SK-N-DZ (cell line): ENCODE measurements around the gene DYRK1A.

Source experiments
- DNase-seq: peaks from one replicate; pipeline ENCODE4 v3.0.0-alpha.2; 2015; ENCODE audit warnings: low spot score

Gene DYRK1A

DNA sequence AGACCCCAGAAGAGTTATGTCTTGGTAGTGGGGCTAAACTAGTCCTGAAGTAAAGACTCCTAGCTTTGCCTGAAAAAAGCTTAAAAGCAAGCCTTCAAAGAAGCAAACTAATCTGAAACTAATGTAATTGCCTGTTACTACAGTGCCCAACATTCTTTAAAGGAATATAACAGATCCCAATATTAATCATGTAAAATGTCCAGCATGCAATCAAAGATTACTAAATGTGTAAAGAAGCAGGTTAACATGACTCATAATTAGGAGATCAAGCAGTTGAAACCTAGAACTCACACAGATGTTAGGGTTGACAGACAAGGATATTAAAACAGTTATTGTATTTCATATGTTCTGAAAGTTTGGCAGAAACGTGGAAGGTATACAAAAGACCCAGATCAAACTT lies 17.8 kb downstream of the DYRK1A start:
- no peak for DNase-seq

DNA sequence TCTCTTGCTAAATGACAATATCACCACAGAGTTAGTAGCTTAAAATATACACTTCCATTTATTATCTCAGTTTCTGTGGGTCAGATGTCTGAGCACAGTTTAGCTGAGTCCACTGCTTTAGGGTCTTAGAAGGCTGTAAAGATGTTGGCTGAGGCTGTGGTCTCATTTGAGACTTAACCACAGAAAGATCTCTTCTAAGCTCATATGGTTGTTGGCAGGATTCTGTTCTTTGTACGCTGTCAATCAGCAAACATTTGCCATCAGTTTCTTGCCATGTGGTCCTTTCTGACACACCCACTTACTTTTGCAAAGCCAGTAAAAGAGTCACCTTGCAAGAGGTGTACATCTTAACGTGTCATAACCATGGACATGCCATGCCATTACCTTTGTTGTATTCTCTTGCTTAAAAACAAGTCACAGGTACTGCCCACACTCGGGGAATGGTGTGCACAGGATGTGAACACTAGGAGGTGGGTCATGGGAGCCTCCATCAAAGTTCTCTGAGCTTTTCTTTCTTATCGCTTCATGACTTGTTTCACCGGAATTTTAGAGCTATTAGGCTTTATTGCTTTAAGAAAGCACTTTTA lies 18.7 kb downstream of the DYRK1A start:
- DNase-seq: no peak

DNA sequence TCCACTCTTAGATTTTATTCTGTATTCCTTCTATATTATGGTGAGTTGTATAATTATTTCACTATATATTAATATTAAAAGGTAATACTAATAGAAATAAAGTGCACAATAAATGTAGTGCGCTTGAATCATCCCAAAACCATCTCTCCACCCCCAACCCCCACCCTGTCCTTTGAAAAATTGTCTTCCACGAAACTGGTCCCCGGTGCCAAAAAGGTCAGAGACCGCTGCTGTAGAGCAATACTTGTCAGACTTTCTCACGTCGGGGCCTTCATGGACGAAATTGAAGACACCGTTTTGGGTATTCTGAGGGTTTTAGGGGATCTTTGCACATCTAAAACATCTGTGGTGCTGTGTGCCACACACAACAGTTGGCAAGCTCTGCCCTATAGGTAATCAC lies 19.6 kb downstream of the DYRK1A start:
- no peak for DNase-seq

DNA sequence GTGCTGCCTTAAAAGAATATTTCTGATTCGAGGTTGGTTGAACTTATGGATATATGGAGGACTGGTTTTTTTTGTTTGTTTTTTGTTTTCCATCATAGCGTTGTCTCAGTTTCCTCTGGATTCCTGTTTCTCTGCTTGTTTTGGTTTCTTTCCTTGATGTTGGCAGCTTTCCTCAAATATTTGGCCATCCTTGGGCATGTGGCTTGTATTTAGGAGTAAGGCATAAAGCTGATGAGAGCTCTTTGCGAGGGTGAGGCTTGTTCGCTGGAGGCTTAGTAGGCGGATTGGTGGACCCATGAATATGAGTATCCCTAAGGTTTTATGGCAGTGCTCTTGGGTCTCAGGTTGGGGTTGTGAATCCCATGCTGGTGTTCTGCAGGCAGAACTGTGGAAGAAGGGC lies 22.9 kb downstream of the DYRK1A start:
- no peak for DNase-seq

DNA sequence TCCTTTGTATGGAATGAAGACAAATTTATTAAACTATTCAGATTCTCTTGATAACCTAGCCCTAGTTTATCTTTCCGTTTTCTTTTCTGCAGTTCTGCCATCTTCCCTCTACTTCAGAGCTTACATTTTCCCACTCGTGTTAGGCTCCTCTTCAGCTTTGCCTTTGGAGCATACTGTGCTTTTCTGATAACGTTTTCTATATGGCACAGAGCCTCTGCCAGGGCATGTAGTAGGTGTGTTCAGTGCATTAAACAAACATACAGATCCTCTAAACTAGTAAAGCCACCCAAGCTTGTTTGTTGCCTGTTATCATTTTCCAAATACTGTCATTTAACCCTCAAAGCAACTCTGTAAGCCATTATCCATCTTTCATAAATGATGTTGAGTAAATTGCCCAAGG lies 25.1 kb downstream of the DYRK1A start:
- no peak for DNase-seq

DNA sequence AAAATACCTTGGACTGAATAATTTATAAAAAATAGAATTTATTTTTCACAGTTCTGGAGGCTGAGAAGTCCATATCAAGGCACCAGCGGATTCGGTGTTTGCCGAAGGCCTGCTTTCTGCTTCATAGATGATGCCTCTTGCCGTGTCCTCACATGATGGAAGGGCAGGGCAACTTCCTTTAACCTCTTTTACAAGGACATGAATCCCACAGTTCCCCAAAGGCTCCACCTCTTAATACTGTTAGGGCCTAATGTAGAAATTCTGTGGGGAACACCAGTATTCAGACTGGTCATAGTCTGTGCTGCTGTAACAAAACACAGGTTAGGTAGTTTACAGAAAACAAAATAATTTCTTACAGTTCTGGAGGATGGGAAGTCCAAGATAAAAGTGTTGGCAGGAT lies 25.9 kb downstream of the DYRK1A start:
- DNase-seq: no peak

DNA sequence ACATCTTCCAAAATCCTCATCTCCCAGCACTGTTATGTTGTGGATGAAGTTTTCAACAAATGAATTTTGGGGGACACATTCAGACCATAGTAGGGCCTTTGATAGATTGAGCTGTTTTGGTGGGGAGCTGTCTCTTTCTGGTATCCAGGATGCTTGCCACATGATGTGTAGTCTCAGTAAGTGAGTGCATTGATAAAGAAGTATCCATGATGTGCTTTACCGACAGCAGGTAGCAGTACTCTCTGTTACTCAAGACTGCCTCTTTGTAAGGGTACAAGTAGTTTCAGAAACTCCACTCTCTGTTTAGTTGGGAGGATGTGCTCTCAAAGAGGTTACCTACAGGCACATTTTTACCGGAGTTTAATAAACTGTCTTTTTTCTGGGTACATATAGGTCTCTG lies 26.5 kb downstream of the DYRK1A start:
- DNase-seq: no peak

DNA sequence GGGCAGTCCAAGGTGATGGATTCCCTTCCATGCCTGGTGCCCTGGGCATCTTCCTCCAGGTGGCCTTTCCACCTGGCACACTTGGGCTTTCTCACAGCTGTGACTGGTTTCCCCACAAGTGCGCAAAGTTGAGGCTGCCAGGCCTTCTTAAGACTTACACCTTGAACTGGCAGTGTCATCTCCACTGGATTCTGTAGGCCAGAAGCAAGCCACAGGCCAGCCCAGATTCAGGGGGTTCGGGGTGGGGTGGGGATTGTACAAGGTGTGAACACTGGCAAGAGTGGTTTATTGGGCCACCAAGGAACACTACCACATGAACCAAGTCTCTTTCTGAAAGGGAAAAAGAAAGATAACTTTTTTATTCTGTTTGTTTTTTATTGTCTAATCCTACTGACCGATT lies 27.2 kb downstream of the DYRK1A start:
- no peak for DNase-seq

DNA sequence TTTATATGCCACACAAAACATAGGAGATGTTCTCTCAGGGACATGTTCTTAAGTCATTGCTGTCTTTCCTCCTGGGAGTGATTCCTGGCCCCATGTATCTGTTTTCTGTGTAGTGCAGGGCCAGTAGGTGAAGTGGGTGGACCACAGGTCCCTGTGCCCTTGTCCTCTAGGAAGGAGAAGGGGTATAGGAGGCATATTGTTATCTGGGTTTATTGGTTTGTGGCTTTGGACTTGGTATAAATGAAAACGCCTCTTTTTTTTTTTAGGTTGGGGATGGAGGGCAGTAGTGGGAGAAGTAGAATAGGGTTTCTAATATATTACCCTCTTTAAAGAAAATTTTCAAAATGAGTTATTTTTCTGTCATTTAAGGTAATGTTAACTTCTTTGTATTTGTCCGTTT lies 29.4 kb downstream of the DYRK1A start:
- DNase-seq: no peak

DNA sequence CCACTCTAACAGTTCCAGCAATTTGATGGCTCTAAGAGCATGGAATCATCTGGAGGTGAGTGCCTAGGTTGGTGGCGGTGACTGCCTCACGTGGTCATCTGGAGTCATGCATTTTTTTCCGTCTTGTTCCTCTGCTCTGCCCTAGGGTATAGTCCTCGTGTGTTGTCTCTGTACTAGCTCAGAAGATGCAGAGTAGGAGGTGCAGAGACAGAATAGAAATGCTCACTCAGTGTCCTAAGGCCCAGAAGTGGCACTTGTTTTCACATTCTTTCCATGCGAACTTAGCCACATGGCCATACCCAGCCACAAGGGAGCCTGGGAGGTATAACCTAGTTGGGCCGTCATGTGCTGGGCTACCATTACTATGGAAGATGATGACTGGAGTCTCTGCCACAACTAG lies 30.3 kb downstream of the DYRK1A start:
- DNase-seq: no peak

DNA sequence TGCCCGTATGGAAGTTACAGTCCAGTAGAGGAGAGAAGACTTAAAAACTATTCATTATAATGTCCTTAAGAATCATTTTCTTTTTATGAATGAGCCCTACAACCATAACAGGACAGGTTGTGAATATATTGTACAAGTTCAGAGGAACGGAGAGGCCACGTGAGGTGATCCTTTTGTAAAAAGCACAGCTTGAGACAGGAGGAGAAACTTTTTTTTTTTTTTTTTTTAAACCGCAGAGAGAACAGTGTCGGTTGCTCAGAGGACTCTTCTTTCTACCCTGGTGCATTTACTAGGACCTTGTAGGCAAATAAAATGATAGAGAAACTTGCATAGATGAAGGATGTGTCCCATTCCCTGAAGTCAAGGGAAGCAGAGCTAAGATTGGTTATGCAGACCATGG lies 32.1 kb downstream of the DYRK1A start:
- DNase-seq: no peak

DNA sequence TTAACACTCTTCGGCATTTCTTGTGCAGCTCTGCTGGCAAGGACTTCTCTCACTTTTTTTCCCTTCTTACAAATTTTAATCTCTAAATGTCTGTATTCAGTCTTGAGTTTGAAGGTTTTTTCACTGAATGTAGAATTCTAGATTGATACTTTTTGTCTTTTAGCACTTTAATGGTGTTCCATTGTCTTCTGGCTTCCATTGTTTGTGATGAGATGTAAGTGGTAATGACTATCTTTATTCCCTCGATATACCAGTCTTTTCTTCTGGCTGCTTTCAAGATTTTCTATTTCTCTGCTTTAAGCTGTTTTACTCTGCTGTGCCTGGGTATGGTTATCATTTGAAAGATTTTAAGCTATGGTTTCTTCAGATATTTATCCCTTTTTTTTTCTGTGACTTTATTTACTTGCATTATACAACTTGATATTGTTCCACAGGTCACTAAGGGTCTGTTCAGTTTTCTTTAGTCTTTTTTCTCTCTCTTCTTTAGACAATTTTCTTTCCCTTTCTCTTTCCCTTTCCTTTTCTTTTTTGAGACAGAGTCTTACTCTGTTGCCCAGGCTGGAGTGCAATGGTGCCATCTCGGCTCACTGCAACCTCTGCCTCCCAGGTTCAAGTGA lies 35.8 kb downstream of the DYRK1A start:
- no peak for DNase-seq

DNA sequence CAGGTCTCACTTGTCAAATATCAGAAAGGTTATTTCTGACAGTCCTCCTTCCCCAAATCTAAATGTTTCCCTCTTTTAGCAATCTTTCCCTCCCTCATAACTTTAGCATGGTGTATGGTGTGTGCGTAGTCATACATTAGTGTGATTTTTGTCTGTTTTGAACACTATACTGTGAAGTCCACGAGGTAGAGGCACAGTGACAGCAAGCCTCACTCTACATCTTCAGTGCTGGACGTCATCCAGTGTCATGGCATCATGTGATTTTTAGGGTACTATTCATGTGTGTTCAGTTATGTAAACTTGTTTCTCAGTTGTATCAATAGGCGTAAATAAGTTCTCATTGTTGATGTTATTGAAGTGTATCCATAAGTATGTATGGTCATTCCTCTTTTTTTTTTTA lies 39.1 kb downstream of the DYRK1A start:
- DNase-seq: no peak

DNA sequence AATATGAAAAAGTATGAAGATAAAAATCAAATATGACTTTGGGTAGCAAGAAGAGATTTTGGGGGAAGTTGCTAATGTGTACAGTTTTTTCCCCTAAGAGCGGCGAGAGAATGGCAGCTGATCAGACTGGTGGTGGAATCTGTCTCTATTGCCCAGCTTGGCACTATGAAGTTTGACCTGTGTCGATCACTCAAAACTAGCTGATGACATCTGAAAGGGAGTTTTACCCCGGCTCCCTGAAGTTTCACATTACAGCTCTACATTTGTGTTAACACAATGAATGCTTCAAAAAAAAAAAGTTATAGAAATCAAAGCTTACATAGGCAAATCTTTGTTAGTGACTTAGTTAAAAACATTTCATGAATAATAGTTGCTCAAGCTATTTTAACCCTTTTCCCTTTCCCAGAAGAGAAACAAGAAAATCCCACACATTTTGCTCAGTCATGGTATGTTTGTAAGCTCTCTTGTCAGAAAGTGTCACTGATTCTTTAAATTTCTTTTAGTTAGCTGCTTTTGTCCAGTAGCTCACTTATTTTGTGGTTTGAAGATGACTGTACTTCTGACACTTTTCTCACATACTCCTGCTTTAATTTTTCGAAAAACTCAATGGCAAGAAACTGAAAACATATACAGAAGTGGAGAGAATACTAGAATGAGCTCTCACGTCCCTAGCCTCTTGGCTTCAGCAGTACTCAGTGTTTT lies 41.3 kb downstream of the DYRK1A start:
- DNase-seq: no peak

DNA sequence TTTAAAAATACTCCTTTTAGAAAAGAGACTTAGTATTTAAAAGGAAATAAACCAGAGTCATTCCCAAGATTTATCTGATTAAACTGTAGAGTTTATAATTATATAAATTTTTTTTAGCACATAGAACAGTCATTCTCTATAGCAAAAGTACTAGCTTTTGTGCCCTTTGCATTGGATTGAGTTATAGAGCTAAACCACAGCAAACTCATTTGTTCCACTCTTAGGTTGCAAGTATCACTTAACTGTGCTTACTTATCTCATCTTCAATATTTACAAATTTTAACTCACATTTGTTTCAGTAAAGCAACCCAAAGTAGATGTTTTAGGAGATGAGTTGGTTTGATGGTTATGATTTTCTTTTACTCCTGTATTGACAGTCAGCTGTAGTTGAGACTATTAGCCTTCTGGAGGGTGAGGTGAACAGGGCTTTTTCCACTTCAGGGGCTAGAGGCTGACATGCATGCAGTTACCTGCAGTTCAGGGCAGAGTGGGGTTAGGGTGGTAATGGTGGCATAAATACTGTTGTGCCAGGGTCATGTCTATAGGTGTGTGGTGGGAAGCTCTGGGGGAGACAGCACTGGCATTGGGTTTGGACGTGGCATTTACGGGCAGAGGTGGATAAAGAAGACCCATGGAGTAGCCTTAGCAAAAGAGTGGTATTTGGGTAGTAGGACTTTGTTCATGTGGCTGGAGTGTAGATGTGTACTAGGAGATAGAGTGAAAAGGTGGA lies 42.1 kb downstream of the DYRK1A start:
- no peak for DNase-seq

DNA sequence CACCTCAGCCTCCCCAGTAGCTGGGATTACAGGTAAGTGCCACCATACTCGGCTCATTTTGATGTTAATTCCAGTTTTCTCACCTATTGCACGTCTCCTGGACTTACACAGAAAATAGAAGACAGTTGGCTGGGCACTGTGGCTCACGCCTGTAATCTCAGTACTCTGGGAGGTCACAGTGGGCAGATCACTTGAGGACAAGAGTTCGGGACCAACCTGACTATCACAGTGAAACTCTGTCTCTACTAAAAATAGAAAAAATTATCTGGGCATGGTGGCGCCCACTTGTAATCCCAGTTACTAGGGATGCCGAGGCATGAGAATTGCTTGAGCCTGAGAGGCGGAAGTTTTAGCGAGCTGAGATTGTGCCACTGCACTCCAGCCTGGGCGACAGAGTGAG lies 44.1 kb downstream of the DYRK1A start:
- DNase-seq: no peak

DNA sequence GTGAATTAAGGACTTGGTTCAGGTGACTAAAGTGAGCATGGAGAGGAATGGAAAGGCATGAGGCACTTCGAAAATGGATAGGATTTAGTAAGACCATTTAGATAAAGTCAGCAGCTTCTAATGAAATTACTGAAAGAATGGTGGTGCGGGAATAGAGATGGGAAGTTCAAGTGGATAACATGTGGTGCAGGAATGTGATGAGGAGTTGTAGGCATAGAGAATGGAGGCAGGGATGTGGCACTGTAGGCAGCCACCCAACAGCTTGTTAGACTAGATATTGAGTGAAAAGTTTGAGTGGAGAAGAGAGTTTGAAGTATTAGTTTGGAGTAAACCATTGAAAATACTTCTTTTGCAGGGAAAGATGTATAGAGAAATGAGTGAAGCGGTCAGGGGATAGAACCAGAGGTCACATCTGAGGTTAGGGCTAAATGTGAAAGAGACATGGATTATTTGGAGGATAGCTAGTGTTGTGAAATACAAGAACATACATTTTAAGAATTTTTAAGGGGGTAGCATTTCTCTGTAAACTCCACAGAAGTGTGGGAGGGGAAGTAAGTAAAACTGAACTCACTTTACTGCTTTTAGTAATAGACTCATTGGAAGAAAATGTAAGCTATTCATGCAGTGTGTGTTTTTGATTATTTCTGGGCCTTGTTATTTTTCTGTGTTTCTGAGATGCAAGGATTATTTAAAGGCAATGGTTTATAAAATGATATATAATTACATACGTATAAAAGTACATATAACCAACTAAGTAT lies 46.2 kb downstream of the DYRK1A start:
- DNase-seq: no peak

DNA sequence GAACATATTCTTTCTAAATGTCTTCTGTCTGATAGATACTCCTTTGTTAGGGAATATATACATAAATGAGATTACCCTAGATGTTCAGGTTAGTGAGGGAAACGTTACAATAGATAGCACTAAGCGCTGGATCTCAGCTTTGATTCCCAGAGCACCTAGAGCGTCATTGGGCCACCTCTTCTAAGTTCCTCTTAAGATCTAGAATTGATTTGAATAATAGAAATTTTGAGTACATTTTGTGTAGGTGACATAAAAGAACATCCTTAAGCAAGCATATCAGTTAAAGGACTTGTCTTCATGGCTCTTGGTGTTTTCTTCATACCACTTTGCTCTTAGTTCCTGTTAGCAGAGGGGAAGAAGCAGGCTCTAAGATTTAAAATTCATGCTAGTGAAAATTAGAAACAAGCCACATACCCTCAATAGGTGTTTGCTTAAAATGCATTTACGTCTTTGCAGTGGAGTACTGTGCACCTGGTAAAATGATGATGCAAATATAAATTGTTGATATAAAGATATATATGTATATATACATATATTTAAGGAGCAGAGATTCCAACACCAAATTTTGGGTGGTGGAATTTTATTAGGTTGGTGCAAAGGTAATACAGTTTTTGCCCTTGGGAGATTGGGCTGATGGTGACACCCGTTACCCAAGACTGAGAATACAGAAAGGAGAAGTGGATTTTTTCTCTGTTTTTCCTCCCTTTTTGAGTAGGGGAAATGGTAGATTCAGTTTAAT lies 47.1 kb downstream of the DYRK1A start:
- DNase-seq: no peak

DNA sequence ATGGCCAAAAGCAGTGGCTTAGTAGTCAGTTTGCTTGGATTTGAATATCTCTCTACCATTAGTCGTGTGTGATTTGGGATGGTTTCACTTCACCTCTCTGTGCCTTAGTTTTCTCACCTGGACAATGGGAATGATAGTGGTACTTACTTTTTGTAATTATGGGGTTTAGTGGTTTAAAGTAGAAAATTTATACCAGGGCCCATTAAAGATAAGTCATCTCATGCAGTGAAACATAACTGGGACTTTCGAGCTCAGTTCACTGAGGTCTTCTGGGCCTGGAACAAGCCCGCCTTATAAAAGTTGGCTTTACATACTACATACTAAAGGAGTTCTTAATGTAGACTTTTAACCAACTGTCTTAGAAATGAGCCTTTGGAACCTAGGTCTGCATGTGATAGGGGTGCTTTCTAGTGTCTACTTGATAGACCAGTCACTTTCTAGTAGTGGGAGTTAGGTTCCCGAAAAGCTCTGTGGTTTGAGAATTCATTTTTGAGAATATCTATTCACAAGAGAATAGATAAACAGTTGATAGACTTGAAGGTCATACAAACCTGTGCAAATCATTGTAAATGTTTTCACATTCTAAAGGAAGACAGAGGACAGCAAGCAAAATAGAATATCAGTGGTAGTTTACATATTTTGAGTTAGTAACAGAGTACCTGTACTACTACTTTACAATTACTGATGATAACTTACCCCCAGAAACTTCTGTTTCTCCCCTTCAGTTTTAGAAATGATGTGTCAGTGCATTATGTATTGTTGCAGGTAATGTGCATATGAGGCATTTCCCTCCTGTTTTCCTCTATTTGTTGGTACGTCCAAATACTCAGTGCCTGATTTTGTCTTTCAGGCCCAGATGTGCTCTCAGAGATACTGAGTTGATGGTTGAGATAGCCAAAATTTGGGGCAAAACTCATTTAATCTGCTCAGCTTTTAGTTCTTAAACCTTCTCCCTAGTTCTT lies 48.0 kb downstream of the DYRK1A start:
- DNase-seq: no peak

DNA sequence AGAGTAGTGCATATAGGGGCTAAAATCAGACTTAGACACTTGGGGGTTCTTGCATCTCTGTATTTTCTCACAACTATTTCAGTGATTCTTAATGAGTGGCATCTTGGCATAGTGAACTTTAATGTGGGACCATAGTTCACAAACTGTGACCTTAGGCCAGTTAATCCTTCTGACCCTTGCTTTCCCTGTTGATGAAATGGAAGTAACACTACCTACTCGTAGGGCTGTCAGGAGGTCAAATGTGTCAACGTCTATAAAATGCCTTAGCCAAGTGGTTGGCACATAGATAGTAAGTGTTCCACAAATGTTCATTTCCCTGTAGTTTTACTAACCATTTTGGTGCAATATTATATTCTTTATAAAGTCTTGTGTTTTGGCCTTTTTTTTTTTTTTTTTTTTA lies 49.4 kb downstream of the DYRK1A start:
- no peak for DNase-seq
